Measurements from ENCODE around the gene STAMBPL1.

STAMBPL1 gene

DNA sequence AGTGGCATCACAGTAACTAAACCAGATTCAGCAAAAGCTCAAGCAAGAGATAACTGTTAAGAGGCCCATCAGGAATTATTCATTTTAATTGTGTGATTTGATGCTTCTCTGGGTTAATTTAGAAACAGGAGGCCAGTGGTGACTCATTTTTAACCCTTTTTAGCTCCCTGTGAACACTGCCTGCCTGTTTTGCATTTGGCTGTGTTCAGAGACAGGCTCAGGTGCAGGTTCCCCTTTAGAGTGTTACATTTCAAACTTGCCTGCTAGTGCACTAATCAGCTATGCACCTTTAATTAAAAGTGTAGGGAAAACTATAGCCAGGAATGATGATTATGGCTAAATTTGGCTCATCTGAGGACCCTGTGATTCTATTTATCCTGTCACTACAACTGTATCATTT lies 6.5 kb downstream of the STAMBPL1 start:
- Mint-ChIP-seq H3K27me3 (ENCODE audit: low read depth, poor library complexity) (peaks cover 33% of the 10 kb centered on the region), H3K4me1 (peaks cover 10% of the 10 kb centered on the region), H3K27ac (no peak overlapping the region), H3K9me3 (no peaks in the 10 kb centered on the region), H3K36me3 (ENCODE audit: low read depth) (no peaks in the 10 kb centered on the region), H3K4me3 (no peak overlapping the region)
- DNase-seq, result no peak
- TF ChIP-seq, protein P1, sequence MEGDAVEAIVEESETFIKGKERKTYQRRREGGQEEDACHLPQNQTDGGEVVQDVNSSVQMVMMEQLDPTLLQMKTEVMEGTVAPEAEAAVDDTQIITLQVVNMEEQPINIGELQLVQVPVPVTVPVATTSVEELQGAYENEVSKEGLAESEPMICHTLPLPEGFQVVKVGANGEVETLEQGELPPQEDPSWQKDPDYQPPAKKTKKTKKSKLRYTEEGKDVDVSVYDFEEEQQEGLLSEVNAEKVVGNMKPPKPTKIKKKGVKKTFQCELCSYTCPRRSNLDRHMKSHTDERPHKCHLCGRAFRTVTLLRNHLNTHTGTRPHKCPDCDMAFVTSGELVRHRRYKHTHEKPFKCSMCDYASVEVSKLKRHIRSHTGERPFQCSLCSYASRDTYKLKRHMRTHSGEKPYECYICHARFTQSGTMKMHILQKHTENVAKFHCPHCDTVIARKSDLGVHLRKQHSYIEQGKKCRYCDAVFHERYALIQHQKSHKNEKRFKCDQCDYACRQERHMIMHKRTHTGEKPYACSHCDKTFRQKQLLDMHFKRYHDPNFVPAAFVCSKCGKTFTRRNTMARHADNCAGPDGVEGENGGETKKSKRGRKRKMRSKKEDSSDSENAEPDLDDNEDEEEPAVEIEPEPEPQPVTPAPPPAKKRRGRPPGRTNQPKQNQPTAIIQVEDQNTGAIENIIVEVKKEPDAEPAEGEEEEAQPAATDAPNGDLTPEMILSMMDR (IDR thresholded peaks at IDR 0.05), result no peak

GRCh38 chr10:88888810-88889445 lies 8.9 kb downstream of the STAMBPL1 start:
- TF ChIP-seq, protein P1 (IDR thresholded peaks at IDR 0.05), result no peak
- Mint-ChIP-seq H3K36me3 (ENCODE audit: low read depth) (no peaks in the 10 kb centered on the region), H3K27ac (no peak overlapping the region), H3K27me3 (ENCODE audit: low read depth, poor library complexity) (peaks cover 23% of the 10 kb centered on the region), H3K4me3 (no peak overlapping the region), H3K4me1 (no peaks in the 10 kb centered on the region), H3K9me3 (no peaks in the 10 kb centered on the region)
- DNase-seq, result no peak

- Mint-ChIP-seq H3K27ac (no peak overlapping the region), H3K9me3 (no peaks in the 10 kb centered on the region), H3K4me3 (no peak overlapping the region), H3K27me3 (ENCODE audit: low read depth, poor library complexity) (peaks cover 17% of the 10 kb centered on the region), H3K36me3 (ENCODE audit: low read depth) (no peaks in the 10 kb centered on the region), H3K4me1 (no peaks in the 10 kb centered on the region)
- no peak for DNase-seq
- TF ChIP-seq, protein P1 (IDR thresholded peaks at IDR 0.05), result no peak
These were observed 9.7 kb downstream of the STAMBPL1 start for GRCh38 chr10:88889559-88890337.

DNA sequence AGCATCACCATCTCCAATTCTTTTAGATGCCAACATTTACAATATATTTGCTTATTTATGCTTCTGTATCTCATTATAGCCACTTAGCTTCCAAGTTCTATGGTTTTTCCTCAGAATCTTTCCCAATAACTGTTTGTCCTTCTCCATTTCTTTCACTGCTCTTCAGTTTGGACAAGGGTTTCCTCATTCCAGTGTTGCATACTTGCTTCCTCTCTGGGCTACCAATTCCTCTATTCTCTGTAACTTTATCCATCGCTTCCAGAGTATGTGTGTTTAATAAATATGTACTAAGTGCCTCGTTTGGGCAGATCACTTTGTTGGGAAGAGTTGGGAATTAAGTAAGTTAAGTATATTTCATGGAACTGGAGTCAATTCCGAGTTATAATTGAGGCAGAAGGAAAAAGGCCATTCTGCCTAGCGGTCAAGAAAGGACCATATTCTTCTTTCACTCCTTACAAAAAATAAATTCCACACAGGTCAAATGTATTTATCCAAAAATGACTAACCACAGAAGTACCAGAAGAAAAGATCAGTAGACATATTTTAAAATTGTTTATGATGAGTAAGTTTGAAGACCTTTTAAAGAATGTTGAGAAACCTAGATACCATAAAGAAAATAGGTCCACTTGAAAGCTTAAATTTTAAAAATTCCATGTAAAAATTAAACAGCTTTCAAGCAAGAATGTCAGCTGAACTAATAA lies 10.8 kb downstream of the STAMBPL1 start:
- Mint-ChIP-seq H3K9me3 (no peaks in the 10 kb centered on the region), H3K4me3 (no peak overlapping the region), H3K36me3 (ENCODE audit: low read depth) (no peaks in the 10 kb centered on the region), H3K4me1 (no peaks in the 10 kb centered on the region), H3K27ac (no peak overlapping the region), H3K27me3 (ENCODE audit: low read depth, poor library complexity) (peaks cover 9% of the 10 kb centered on the region)
- TF ChIP-seq, protein P1 (IDR thresholded peaks at IDR 0.05), result no peak
- no peak for DNase-seq

GRCh38 chr10:88892222-88892967 lies 12.3 kb downstream of the STAMBPL1 start:
- no peak for DNase-seq
- Mint-ChIP-seq H3K36me3 (ENCODE audit: low read depth) (no peaks in the 10 kb centered on the region), H3K4me3 (no peak overlapping the region), H3K27me3 (ENCODE audit: low read depth, poor library complexity) (peaks cover 8% of the 10 kb centered on the region), H3K9me3 (no peaks in the 10 kb centered on the region), H3K4me1 (peaks cover 4% of the 10 kb centered on the region), H3K27ac (no peak overlapping the region)
- TF ChIP-seq, protein P1 (IDR thresholded peaks at IDR 0.05), result no peak
